ENCODE data around the gene ANO1. TPM values are rescaled to one million over a fixed set of nuclear protein-coding genes. Genes with fewer than 3 reads are reported as not detected.

Gene ANO1
- total RNA-seq, 2 experiments from 2014 or later: not detected

DNA sequence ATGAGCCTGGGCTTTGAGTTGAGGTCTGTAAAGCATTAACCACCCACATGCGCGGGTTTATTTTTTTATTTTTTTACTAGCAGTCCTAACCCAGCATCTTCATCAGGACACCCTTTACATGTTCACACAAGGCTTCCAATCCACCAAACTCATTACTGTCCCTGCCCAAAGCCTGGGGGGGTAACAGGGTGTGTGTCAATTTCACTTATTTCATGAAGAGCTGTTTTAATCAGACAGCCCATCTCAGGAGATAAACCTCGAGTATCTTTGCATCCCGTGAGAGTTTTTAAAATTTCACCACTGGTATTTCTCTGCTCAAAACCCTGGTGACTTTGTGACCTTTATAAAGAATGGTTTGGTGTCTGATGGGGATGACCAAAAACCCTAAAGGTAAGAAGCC, 45.6 kb downstream of the ANO1 start:
- TF ChIP-seq, protein P1, sequence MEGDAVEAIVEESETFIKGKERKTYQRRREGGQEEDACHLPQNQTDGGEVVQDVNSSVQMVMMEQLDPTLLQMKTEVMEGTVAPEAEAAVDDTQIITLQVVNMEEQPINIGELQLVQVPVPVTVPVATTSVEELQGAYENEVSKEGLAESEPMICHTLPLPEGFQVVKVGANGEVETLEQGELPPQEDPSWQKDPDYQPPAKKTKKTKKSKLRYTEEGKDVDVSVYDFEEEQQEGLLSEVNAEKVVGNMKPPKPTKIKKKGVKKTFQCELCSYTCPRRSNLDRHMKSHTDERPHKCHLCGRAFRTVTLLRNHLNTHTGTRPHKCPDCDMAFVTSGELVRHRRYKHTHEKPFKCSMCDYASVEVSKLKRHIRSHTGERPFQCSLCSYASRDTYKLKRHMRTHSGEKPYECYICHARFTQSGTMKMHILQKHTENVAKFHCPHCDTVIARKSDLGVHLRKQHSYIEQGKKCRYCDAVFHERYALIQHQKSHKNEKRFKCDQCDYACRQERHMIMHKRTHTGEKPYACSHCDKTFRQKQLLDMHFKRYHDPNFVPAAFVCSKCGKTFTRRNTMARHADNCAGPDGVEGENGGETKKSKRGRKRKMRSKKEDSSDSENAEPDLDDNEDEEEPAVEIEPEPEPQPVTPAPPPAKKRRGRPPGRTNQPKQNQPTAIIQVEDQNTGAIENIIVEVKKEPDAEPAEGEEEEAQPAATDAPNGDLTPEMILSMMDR (IDR thresholded peaks at IDR 0.05): no peak
- Histone ChIP-seq H3K36me3 (ENCODE audit: insufficient read depth, low read length) (no peaks in the 10 kb centered on the region), H3K4me3 (ENCODE audit: low read length) (no peak overlapping the region), H3K4me1 (ENCODE audit: insufficient read depth, low read length) (no peaks in the 10 kb centered on the region), H3K27ac (ENCODE audit: low read depth in 1 of 2, low read length in 2 of 2) (no peak overlapping the region), H3K9me3 (ENCODE audit: control insufficient read depth in 1 of 2, insufficient read depth in 1 of 2, low read length in 2 of 2) (peaks cover 0 to 11% of the 10 kb centered on the region in 2 experiments), H3K27me3 (ENCODE audit: control insufficient read depth in 1 of 2, insufficient read depth in 2 of 2, low read length in 2 of 2) (no peaks in the 10 kb centered on the region)
- intact Hi-C loops (cut with DNase I, micrococcal nuclease): no loop called here
- Mint-ChIP-seq H3K36me3 (ENCODE audit: low read depth) (no peaks in the 10 kb centered on the region), H3K4me3 (no peak overlapping the region), H3K4me1 (ENCODE audit: low read depth) (no peaks in the 10 kb centered on the region), H3K27ac (no peak overlapping the region), H3K27me3 (peaks cover 6% of the 10 kb centered on the region), H3K9me3 (no peaks in the 10 kb centered on the region)
- ATAC-seq (ENCODE audit: poor library complexity): no peak
- ChIA-PET POLR2A (no interaction called here), CTCF (no interaction called here)
- no peak for DNase-seq

DNA sequence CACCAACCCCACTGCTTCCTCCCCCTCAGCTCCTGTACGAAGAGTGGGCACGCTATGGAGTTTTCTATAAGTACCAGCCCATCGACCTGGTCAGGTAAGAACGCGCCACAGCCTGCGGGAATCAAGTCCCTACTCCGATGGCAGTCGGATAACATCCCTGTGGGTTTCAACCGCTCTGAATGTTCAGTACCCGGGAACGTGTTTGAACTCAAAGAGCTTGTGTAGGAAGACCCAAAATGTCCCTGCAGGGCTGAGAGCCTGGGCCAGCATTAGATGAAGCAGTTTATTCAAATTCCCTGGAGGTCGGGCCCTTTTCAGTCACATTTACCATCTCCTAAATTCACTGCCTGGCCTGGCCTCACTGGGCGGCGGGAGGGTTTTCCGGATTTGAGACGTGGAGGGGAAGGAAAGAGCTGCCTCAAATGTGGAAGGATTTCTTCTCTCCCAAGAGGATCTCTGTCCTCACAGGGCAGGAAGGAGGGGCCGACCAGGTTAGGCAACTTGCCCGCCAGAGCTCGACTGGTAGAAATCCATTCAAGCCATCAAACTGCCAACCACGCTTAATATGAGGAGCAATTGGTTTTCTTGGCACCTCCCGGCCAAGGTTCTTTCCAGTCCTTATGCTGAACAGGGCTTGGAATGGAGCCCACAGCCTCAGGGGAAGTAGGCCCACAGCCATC, 46.3 kb downstream of the ANO1 start:
- Histone ChIP-seq H3K27me3 (ENCODE audit: control insufficient read depth in 1 of 2, insufficient read depth in 2 of 2, low read length in 2 of 2) (no peaks in the 10 kb centered on the region), H3K4me1 (ENCODE audit: insufficient read depth, low read length) (no peaks in the 10 kb centered on the region), H3K9me3 (ENCODE audit: control insufficient read depth in 1 of 2, insufficient read depth in 1 of 2, low read length in 2 of 2) (peaks cover 0 to 11% of the 10 kb centered on the region in 2 experiments), H3K27ac (ENCODE audit: low read depth in 1 of 2, low read length in 2 of 2) (no peak overlapping the region), H3K36me3 (ENCODE audit: insufficient read depth, low read length) (no peaks in the 10 kb centered on the region), H3K4me3 (ENCODE audit: low read length) (no peak overlapping the region)
- ChIA-PET CTCF (no interaction called here), POLR2A (no interaction called here)
- ATAC-seq (ENCODE audit: poor library complexity): no peak
- Mint-ChIP-seq H3K4me1 (ENCODE audit: low read depth) (no peaks in the 10 kb centered on the region), H3K27ac (no peak overlapping the region), H3K36me3 (ENCODE audit: low read depth) (no peaks in the 10 kb centered on the region), H3K4me3 (no peak overlapping the region), H3K27me3 (peaks cover 2% of the 10 kb centered on the region), H3K9me3 (no peaks in the 10 kb centered on the region)
- no peak for DNase-seq
- intact Hi-C loops (cut with DNase I, micrococcal nuclease): no loop called here
- TF ChIP-seq, protein P1 (IDR thresholded peaks at IDR 0.05): no peak

DNA sequence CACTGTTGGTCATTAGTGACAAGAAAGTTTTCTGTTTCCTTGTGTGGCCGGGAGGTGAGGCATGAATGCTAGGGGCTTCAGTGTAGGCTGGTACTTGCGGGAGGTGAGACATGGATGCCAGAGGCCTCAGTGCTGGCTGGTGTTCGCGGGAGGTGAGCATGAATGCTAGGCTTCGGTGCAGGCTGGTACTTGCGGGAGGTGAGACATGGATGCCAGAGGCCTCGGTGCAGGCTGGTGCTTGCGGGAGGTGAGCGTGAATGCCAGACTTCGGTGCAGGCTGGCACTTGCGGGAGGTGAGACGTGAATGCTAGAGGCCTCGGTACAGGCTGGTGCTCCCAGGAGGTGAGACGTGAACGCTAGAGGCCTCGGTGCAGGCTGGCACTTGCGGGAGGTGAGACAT, 48.4 kb downstream of the ANO1 start:
- Mint-ChIP-seq H3K9me3 (no peaks in the 10 kb centered on the region), H3K36me3 (ENCODE audit: low read depth) (no peaks in the 10 kb centered on the region), H3K27me3 (no peaks in the 10 kb centered on the region), H3K4me3 (no peak overlapping the region), H3K27ac (no peak overlapping the region), H3K4me1 (ENCODE audit: low read depth) (no peaks in the 10 kb centered on the region)
- ChIA-PET CTCF (no interaction called here), POLR2A (no interaction called here)
- peaks cover 0 to under 1% of the 10 kb centered on the region in 2 experiments for H3K9me3 ChIP-seq (ENCODE audit: control insufficient read depth in 1 of 2, insufficient read depth in 1 of 2, low read length in 2 of 2)
- no peaks in the 10 kb centered on the region for H3K36me3 ChIP-seq (ENCODE audit: insufficient read depth, low read length)
- intact Hi-C loops (cut with DNase I, micrococcal nuclease): no loop called here
- ATAC-seq (ENCODE audit: poor library complexity): no peak
- no peaks in the 10 kb centered on the region for H3K4me1 ChIP-seq (ENCODE audit: insufficient read depth, low read length)
- no peaks in the 10 kb centered on the region for H3K27me3 ChIP-seq (ENCODE audit: control insufficient read depth in 1 of 2, insufficient read depth in 2 of 2, low read length in 2 of 2)
- no peak overlapping the region for H3K4me3 ChIP-seq (ENCODE audit: low read length)
- TF ChIP-seq, protein P1 (IDR thresholded peaks at IDR 0.05): no peak
- DNase-seq: no peak
- H3K27ac ChIP-seq (ENCODE audit: low read depth in 1 of 2, low read length in 2 of 2): no peak overlapping the region

All from CD4-positive, alpha-beta T cell (primary cell).